DLD1 (cell line): ENCODE measurements around the gene INTS1.

Experiments used
- in situ Hi-C: cut with HindIII; loops from 2 replicates; pipeline ENCODE4 v1.10.0; 2017; ENCODE audit warnings: low sequenced_read_pairs

Gene INTS1, protein sequence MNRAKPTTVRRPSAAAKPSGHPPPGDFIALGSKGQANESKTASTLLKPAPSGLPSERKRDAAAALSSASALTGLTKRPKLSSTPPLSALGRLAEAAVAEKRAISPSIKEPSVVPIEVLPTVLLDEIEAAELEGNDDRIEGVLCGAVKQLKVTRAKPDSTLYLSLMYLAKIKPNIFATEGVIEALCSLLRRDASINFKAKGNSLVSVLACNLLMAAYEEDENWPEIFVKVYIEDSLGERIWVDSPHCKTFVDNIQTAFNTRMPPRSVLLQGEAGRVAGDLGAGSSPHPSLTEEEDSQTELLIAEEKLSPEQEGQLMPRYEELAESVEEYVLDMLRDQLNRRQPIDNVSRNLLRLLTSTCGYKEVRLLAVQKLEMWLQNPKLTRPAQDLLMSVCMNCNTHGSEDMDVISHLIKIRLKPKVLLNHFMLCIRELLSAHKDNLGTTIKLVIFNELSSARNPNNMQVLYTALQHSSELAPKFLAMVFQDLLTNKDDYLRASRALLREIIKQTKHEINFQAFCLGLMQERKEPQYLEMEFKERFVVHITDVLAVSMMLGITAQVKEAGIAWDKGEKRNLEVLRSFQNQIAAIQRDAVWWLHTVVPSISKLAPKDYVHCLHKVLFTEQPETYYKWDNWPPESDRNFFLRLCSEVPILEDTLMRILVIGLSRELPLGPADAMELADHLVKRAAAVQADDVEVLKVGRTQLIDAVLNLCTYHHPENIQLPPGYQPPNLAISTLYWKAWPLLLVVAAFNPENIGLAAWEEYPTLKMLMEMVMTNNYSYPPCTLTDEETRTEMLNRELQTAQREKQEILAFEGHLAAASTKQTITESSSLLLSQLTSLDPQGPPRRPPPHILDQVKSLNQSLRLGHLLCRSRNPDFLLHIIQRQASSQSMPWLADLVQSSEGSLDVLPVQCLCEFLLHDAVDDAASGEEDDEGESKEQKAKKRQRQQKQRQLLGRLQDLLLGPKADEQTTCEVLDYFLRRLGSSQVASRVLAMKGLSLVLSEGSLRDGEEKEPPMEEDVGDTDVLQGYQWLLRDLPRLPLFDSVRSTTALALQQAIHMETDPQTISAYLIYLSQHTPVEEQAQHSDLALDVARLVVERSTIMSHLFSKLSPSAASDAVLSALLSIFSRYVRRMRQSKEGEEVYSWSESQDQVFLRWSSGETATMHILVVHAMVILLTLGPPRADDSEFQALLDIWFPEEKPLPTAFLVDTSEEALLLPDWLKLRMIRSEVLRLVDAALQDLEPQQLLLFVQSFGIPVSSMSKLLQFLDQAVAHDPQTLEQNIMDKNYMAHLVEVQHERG (N-terminal part only)

GRCh38 chr7:1503816-1504775 lies at the start of gene INTS1:
TSS of gene INTS1 (minus strand) at chr7:1504389. CDS start at chr7:1503960, 429 bp downstream.
- in situ Hi-C loops = no loop called here

DNA sequence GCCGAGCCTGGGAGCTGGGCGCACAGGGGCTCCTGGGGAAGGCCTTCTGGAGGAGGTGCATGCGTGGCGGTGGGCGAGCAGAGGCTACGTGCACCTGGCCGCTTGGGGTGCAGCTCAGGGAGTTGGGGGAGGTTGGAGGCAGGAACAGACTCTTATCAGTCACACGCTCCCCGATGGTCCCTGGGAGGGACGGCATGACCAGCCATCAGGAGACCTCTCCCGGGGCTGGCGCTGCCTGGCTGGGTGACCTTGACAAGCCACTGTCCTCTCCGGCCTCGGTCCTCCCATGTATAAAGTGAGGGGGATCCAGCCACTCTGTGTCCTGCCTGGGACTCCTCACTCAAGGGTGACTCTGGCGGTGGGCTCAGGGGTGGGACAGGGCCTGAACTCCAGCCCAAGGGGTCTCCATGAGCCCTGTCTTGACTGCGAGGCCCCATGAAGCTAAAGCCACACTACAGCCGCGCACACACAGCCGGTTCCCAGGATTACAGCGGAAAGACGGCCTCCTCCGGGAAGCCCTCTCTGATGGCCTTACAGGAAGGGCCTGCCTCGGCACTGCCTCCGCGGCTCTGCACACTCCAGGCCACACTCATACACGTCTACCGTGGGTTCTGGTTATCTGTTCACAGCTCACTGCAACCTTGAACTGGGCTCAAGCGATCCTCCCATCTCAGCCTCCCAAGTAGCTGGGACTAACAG lies 49.5 kb upstream of the INTS1 start:
- in situ Hi-C loops = no loop called here

GRCh38 chr7:1552200-1552599 lies 48.0 kb upstream of the INTS1 start:
- in situ Hi-C loops = no loop called here

- in situ Hi-C loops = no loop called here
Observed at GRCh38 chr7:1550846-1551155, 46.6 kb upstream of the INTS1 start.

DNA sequence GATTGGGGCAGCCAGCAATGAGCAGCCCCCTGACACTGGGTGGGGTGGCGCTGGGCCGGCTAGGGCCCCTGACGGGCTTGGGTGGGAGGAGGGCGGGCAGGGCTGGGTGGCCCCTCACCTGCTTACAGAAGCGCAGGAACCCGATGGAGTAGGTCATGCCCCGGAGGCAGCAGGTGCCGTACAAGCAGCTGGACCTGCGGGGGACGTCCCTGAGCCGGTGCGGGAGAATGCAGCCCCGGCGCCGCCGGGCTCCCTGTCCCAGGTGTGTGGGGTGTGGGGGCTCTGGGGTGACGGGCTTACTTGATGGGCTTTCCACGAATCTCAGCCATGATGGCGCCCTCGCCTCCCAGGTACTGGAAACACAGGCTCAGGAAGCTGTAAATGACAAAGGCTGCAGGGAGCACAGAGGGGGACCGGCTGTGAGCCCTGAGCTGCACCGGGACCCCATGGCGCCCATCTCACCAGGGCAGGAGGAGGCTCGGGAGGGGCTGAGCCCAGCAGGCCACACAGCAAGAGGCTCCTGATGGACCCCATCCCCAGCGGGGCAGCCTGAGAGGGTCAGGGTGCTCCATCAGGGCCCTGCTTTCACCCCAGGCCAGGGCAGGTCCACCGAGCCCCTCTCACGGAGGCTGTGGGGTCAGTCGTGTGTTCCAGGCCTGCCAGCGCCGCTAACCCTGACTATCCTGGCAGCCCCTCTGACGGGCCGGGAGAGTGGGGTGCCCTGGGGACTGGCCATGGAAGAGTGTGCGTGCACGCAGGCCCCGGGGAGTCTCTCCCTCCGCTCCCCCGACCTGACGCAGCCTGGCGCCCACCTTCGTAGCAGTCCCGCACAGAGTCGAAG lies 46.0 kb upstream of the INTS1 start:
- in situ Hi-C loops = no loop called here

DNA sequence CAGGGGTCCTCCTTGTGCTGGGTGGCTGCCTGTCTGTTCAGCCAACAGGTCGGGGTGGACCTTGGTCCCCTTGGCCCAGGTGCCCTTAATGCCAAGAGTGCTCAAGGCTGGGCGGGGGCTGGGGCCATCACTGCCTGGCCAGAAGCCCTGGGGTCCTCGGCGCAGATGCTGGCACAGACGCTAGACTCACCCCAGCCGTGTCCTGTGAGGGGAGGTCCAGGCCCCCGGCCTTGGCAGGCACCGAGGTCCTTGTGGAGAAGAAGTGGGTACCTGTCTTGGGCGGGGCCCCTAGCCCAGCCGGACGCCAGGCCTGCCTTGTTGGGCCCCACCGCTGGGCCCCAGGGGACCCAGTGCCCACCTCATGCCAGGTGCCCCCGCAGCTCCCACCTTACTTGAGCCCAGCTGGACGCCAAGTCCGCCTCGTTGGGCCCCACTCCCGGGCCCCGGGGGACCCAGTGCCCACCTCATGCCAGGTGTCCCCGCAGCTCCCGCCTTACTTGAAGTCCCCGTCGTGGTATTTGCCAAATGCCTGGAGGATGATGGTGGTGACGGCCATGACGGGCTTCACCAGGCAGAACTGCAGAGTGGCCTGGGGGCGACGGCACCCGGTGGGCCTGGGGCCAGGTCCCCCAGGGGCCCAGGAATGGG lies 45.3 kb upstream of the INTS1 start:
- in situ Hi-C loops = no loop called here

DNA sequence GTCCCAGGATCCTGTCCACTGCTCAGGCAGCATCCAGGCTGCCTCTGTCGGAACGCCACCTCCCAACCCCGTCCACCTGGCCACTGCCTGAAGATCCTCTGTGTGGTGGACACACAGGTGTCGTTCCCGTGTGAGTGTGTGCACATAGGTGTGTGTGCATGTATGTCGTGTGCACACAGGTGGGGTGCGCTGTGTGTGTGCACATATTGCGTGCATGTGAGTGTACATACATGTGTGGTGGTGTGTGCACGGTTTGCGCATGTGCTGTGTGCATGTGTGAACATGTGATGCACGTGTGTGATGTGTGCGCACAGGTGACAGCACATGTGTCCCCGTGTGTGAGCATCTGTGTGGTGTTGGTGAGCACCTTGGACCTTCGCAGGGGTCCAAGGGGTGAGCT lies 44.8 kb upstream of the INTS1 start:
- in situ Hi-C loops = no loop called here

- in situ Hi-C loops = no loop called here
Observed at GRCh38 chr7:1548438-1548831, 44.2 kb upstream of the INTS1 start.

DNA sequence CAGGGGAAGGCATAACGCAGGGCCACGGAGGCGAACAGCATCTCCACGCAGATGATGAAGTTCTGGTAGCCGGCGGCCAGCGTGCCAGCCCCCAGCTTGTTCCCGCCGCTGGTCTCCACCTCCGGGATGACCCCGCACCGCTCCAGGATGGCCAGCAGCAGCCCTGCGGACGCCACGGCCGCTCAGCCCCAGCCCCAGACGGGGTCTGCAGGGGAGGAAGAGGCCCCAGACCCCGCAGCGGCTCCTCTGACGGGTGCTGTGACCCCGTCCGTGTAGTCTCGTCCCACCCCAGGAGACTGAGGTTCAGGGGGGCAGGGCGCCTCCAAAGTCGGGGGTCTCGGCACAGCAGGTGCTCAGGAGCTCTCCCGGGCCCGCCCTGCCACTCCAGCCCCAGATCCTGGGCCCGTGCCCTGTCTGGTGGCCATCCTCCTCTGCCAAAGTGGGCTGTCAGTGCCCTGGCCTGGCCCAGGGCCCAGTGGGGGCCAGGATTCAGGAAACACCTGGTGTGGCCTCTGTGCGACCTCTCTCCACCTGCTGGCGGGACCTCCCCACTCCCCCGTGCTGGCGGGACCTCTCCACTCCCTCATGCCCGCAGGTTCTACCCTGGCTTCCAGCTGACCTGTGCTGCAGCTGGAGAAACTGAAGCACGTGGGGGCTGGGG lies 43.7 kb upstream of the INTS1 start:
- in situ Hi-C loops = no loop called here

DNA sequence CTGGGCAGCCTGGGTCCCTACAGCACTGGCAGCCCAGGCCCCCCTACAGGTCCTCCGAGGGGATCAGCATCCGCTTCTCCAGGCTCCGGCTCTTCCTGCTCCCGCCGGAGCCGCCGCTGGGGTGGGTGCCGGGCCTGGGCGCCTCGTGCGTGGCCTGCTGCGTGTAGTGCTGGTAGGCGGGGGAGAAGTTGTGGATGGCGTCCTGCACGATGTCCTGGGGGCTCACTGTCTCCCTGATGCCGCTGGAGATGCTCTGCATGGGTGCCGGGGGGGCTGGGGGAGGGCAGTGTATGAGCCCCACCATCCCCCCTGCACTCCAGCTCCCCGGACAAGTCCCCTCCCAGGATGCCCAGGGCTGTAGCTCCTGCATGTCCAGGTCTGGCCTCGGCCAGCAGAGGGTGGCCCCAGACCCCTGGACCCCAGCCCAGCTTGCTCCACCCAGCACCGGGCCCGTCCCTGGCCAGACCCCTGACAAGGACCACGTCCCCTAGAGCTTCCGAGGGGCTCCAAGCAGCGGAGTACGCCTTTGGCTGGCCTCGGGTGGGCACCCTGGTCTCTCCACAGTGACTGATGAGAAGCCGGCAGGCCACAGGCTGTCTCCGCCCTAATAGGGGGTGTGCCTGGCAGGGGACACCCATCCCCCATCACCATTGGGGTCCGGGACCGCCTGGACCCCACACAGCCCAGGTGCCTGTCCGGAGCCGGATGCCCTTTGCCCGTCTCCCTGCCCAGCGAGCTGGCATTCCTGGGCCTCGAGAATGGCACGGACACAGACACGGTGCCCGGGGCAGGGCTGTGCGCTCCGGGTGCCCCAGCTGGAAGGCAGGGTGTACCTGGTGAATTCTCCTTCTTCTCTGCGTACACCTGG lies 43.0 kb upstream of the INTS1 start:
- in situ Hi-C loops = no loop called here

DNA sequence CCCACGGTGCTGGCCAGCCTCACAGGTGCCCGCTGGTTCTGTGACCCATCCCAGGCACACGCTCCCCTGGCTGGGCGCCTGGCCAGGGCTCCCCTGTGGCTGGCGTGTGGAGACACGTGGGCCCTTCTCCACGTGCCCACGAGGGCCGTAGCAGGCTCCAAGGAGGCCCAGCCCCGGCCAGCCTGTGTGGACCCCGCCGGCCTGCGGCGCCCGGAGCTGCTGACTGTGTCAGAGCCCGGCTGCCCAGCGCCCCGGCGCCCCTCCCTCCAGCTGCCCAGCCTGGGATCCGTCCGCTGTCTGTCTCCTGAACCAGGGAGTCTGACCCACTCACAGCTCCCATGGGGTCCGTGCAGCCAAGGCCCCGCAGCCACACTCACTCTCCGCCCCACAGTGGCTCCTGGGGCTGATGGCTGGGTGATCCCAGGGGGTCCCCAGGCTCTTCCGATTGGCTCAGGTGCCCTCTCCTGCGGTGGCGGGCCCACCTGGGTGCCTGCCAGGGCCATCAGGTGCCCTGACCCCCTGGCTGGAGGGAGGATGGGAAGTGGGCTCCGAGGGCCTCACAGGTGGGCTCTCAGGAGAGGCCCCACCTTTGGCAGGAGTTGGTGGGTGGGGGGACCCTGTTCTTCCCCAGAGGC lies 42.2 kb upstream of the INTS1 start:
- in situ Hi-C loops = no loop called here

GRCh38 chr7:1545417-1546246 lies 41.4 kb upstream of the INTS1 start:
- in situ Hi-C loops = no loop called here

GRCh38 chr7:1544896-1545416 lies 40.8 kb upstream of the INTS1 start:
- in situ Hi-C loops = no loop called here

GRCh38 chr7:1544178-1544895 lies 40.1 kb upstream of the INTS1 start:
- in situ Hi-C loops = no loop called here

GRCh38 chr7:1543826-1544177 lies 39.6 kb upstream of the INTS1 start:
- in situ Hi-C loops = no loop called here
